HG03103 (cell line): ENCODE measurements around the gene SMYD1.

Experiments
- ATAC-seq: cut with Tn5 transposase; IDR thresholded peaks from one replicate; pipeline ENCODE4 v1.9.1; 2021; ENCODE audit warnings: low read depth; ENCODE audit not compliant: unreplicated experiment

The SMYD1 gene

GRCh38 chr2:88086401-88086800 lies 18.8 kb downstream of the SMYD1 start:
- ATAC-seq, result no peak

- no peak for ATAC-seq
Measured at GRCh38 chr2:88087073-88087472, 19.4 kb downstream of the SMYD1 start.

- ATAC-seq, result no peak
Measured at GRCh38 chr2:88087763-88088162, 20.1 kb downstream of the SMYD1 start.

GRCh38 chr2:88088999-88089398 lies 21.4 kb downstream of the SMYD1 start:
- ATAC-seq, result no peak

GRCh38 chr2:88090446-88091283 lies 23.0 kb downstream of the SMYD1 start:
- no peak for ATAC-seq

- no peak for ATAC-seq
Measured at GRCh38 chr2:88091943-88092342, 24.3 kb downstream of the SMYD1 start.

GRCh38 chr2:88092773-88093172 lies 25.1 kb downstream of the SMYD1 start:
- ATAC-seq, result no peak

- no peak for ATAC-seq
Measured at GRCh38 chr2:88095022-88095421, 27.4 kb downstream of the SMYD1 start.

GRCh38 chr2:88096708-88097107 lies 29.1 kb downstream of the SMYD1 start:
- no peak for ATAC-seq

GRCh38 chr2:88097192-88097591 lies 29.6 kb downstream of the SMYD1 start:
- no peak for ATAC-seq

- ATAC-seq, result no peak
Measured at GRCh38 chr2:88097891-88098557, 30.4 kb downstream of the SMYD1 start.

GRCh38 chr2:88098558-88098900 lies 30.9 kb downstream of the SMYD1 start:
- ATAC-seq, result no peak

GRCh38 chr2:88099798-88100488 lies 32.3 kb downstream of the SMYD1 start:
- ATAC-seq, result no peak

GRCh38 chr2:88100489-88100858 lies 32.8 kb downstream of the SMYD1 start:
- ATAC-seq, result no peak

GRCh38 chr2:88108796-88109195 lies 41.2 kb downstream of the SMYD1 start:
- ATAC-seq, result no peak

- no peak for ATAC-seq
Measured at GRCh38 chr2:88110830-88111229, 43.2 kb downstream of the SMYD1 start.

GRCh38 chr2:88113069-88113468 lies 45.4 kb downstream of the SMYD1 start:
- ATAC-seq, result no peak

GRCh38 chr2:88114889-88115288 lies 47.3 kb downstream of the SMYD1 start:
- ATAC-seq, result no peak

GRCh38 chr2:88115825-88116518 lies 48.3 kb downstream of the SMYD1 start:
- no peak for ATAC-seq

- no peak for ATAC-seq
Measured at GRCh38 chr2:88116669-88117432, 49.2 kb downstream of the SMYD1 start.
